H9 (cell line): ENCODE measurements around the gene SNRPA1. TPM values are rescaled to one million over a fixed set of nuclear protein-coding genes. Genes with fewer than 3 reads are reported as not detected.

Source experiments
- DNase-seq: peaks from one replicate; pipeline ENCODE4 v3.0.0-alpha.2; 2017
- H2AFZ ChIP-seq: one replicate; pipeline ENCODE4 v1.6.1; 2013; ENCODE audit warnings: mild to moderate bottlenecking, low read length, control low read depth, moderate library complexity
- H2AK5ac ChIP-seq: 2 replicates; pipeline ENCODE4 v1.6.1; 2013; ENCODE audit warnings: low read length, control low read depth, mixed read lengths; ENCODE audit not compliant: insufficient read length
- H2BK120ac ChIP-seq: one replicate; pipeline ENCODE4 v1.6.1; 2013; ENCODE audit warnings: low read depth, mild to moderate bottlenecking, low read length, control low read depth, inconsistent platforms; ENCODE audit not compliant: poor library complexity, severe bottlenecking
- H2BK12ac ChIP-seq: 2 replicates; pipeline ENCODE4 v1.6.1; 2013; ENCODE audit warnings: low read length, control low read depth, mixed read lengths, low read depth; ENCODE audit not compliant: insufficient read length
- H2BK15ac ChIP-seq: 2 replicates; pipeline ENCODE4 v1.6.1; 2013; ENCODE audit warnings: low read depth, low read length, control low read depth
- H2BK20ac ChIP-seq: one replicate; pipeline ENCODE4 v1.6.1; 2013; ENCODE audit warnings: low read depth, mild to moderate bottlenecking, low read length, control low read depth, inconsistent platforms; ENCODE audit not compliant: poor library complexity, severe bottlenecking
- H2BK5ac ChIP-seq: 2 replicates; pipeline ENCODE4 v1.6.1; 2013; ENCODE audit warnings: low read length, control low read depth, mixed read lengths; ENCODE audit not compliant: insufficient read length
- H3K14ac ChIP-seq: 2 replicates; pipeline ENCODE4 v1.6.1; 2013; ENCODE audit warnings: low read length, control low read depth; ENCODE audit not compliant: insufficient read depth
- H3K18ac ChIP-seq: 2 replicates; pipeline ENCODE4 v1.6.1; 2013; ENCODE audit warnings: low read depth, mild to moderate bottlenecking, mixed read lengths, low read length, control low read depth; ENCODE audit not compliant: insufficient read length
- H3K23ac ChIP-seq: 2 replicates; pipeline ENCODE4 v1.6.1; 2013; ENCODE audit warnings: low read length, control low read depth, mixed read lengths, low read depth; ENCODE audit not compliant: insufficient read length
- H3K23me2 ChIP-seq: 2 replicates; pipeline ENCODE4 v1.6.1; 2013; ENCODE audit warnings: low read depth, mild to moderate bottlenecking, mixed read lengths, low read length, control low read depth; ENCODE audit not compliant: insufficient read length, poor library complexity, severe bottlenecking
- H3K27ac ChIP-seq: 2 replicates; pipeline ENCODE4 v1.5.1; 2013; ENCODE audit warnings: low read length, control low read depth, mixed read lengths, low read depth; ENCODE audit not compliant: insufficient read length
- H3K27me3 ChIP-seq: 2 replicates; pipeline ENCODE4 v1.6.1; 2013; ENCODE audit warnings: low read length, control low read depth, inconsistent platforms; ENCODE audit not compliant: insufficient read depth
- H3K4ac ChIP-seq: 2 replicates; pipeline ENCODE4 v1.6.1; 2013; ENCODE audit warnings: low read depth, mild to moderate bottlenecking, control low read depth, inconsistent platforms, low read length, moderate library complexity
- H3K4me1 ChIP-seq: 2 replicates; pipeline ENCODE4 v1.6.1; 2013; ENCODE audit warnings: low read length, control low read depth, inconsistent platforms; ENCODE audit not compliant: insufficient read depth
- H3K4me2 ChIP-seq: 2 replicates; pipeline ENCODE4 v1.6.1; 2013; ENCODE audit warnings: low read length, control low read depth, mixed read lengths; ENCODE audit not compliant: insufficient read length, insufficient read depth
- H3K56ac ChIP-seq: 2 replicates; pipeline ENCODE4 v1.6.1; 2013; ENCODE audit warnings: low read depth, mild to moderate bottlenecking, mixed read lengths, low read length, control low read depth; ENCODE audit not compliant: insufficient read length
- H3K79me1 ChIP-seq: 2 replicates; pipeline ENCODE4 v1.6.1; 2013; ENCODE audit warnings: low read depth, mild to moderate bottlenecking, moderate library complexity, low read length, control low read depth, inconsistent platforms; ENCODE audit not compliant: insufficient read depth, poor library complexity, severe bottlenecking
- H3K79me2 ChIP-seq: 2 replicates; pipeline ENCODE4 v1.6.1; 2013; ENCODE audit warnings: low read length, control low read depth, inconsistent platforms; ENCODE audit not compliant: insufficient read depth
- H3K9ac ChIP-seq: 2 replicates; pipeline ENCODE4 v1.6.1; 2013; ENCODE audit warnings: low read length, control low read depth, mixed read lengths; ENCODE audit not compliant: insufficient read length; ENCODE audit errors: extremely low read depth
- H3K9me3 ChIP-seq: one replicate; pipeline ENCODE4 v1.6.1; 2013; ENCODE audit warnings: low read depth, low read length, inconsistent platforms; ENCODE audit not compliant: control insufficient read depth
- H3T11ph ChIP-seq: one replicate; pipeline ENCODE4 v1.6.1; 2013; ENCODE audit warnings: mild to moderate bottlenecking, low read length, control low read depth, inconsistent platforms
- H4K20me1 ChIP-seq: one replicate; pipeline ENCODE4 v1.6.1; 2013; ENCODE audit not compliant: control insufficient read depth, insufficient read length, insufficient read depth
- H4K5ac ChIP-seq: 2 replicates; pipeline ENCODE4 v1.6.1; 2013; ENCODE audit warnings: low read depth, mild to moderate bottlenecking, mixed read lengths, low read length, control low read depth; ENCODE audit not compliant: insufficient read length
- H4K8ac ChIP-seq: replicated peaks from 2 replicates; pipeline ENCODE4 v1.6.1; 2013; ENCODE audit warnings: low read length, control low read depth, mixed read lengths, low read depth; ENCODE audit not compliant: insufficient read length
- H4K91ac ChIP-seq: 2 replicates; pipeline ENCODE4 v1.6.1; 2013; ENCODE audit warnings: low read depth, mild to moderate bottlenecking, moderate library complexity, mixed read lengths, low read length, control low read depth; ENCODE audit not compliant: insufficient read length
- H3K27ac Mint-ChIP-seq, 3 experiments: 2 replicates in 2 of 3; 3 replicates in 1 of 3; pipeline ENCODE4 v1.8.0; 2020 to 2021; ENCODE audit warnings: mixed read lengths in 3 of 3, mild to moderate bottlenecking in 1 of 3, moderate library complexity in 1 of 3
- H3K27me3 Mint-ChIP-seq: 2 replicates; pipeline ENCODE4 v1.8.0; 2021; ENCODE audit warnings: low read depth, mild to moderate bottlenecking, moderate library complexity, mixed read lengths
- H3K36me3 Mint-ChIP-seq, 3 experiments: 2 replicates in 2 of 3; 3 replicates in 1 of 3; pipeline ENCODE4 v1.8.0; 2020 to 2021; ENCODE audit warnings: low read depth in 3 of 3, mixed read lengths in 3 of 3; ENCODE audit not compliant: insufficient read depth in 1 of 3
- H3K4me1 Mint-ChIP-seq, 2 experiments: 2 replicates each; pipeline ENCODE4 v1.8.0; 2020; ENCODE audit warnings: mixed read lengths in 2 of 2
- H3K4me3 Mint-ChIP-seq, 2 experiments: 2 replicates in 1 of 2; 3 replicates in 1 of 2; pipeline ENCODE4 v1.8.0; 2020 to 2021; ENCODE audit warnings: mild to moderate bottlenecking in 2 of 2, mixed read lengths in 2 of 2, moderate library complexity in 1 of 2
- H3K9me3 Mint-ChIP-seq, 2 experiments: 2 replicates in 1 of 2; 3 replicates in 1 of 2; pipeline ENCODE4 v1.8.0; 2020; ENCODE audit warnings: mild to moderate bottlenecking in 2 of 2, mixed read lengths in 2 of 2, moderate library complexity in 1 of 2
- WGBS: extraction: QIAGEN DNeasy Blood & Tissue Kit; methylation state at CpG from one replicate; pipeline ENCODE4 v1.1.7; 2013; ENCODE audit warnings: missing lambda C conversion rate, low lambda C conversion rate, mixed read lengths; ENCODE audit not compliant: insufficient read length; ENCODE audit errors: extremely low coverage; 5-methylcytosine and 5-hydroxymethylcytosine counted together
- total RNA-seq: library from RNA; stranded (reverse); gene quantifications from 2 replicates; pipeline ENCODE4 v1.2.1, GENCODE V29; 2021
- TF ChIP-seq, protein P1 (sequence below): fragments of 200-600 bp; sonication (generic); conservative IDR thresholded peaks from 3 replicates; pipeline ENCODE4 v1.8.0; 2021; ENCODE audit warnings: antibody characterized with exemption, mild to moderate bottlenecking

Gene SNRPA1
- total RNA-seq, 1 experiment from 2014 or later = 145 TPM

GRCh38 chr15:101244036-101244781, 50.8 kb downstream of the SNRPA1 start:
- H3K9me3 ChIP-seq = no peaks in the 10 kb centered on the region
- no peak overlapping the region for H3K56ac ChIP-seq
- no peak overlapping the region for H4K8ac ChIP-seq
- no peaks in the 10 kb centered on the region for H3K9me3 Mint-ChIP-seq
- DNase-seq = no peak
- TF ChIP-seq, protein P1, sequence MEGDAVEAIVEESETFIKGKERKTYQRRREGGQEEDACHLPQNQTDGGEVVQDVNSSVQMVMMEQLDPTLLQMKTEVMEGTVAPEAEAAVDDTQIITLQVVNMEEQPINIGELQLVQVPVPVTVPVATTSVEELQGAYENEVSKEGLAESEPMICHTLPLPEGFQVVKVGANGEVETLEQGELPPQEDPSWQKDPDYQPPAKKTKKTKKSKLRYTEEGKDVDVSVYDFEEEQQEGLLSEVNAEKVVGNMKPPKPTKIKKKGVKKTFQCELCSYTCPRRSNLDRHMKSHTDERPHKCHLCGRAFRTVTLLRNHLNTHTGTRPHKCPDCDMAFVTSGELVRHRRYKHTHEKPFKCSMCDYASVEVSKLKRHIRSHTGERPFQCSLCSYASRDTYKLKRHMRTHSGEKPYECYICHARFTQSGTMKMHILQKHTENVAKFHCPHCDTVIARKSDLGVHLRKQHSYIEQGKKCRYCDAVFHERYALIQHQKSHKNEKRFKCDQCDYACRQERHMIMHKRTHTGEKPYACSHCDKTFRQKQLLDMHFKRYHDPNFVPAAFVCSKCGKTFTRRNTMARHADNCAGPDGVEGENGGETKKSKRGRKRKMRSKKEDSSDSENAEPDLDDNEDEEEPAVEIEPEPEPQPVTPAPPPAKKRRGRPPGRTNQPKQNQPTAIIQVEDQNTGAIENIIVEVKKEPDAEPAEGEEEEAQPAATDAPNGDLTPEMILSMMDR = peak; percentile 17; the same call in 1 of the 3 replicates
- no peak overlapping the region for H3T11ph ChIP-seq
- H3K79me2 ChIP-seq = peaks cover 79% of the 10 kb centered on the region
- H4K91ac ChIP-seq = no peak overlapping the region
- 0 out of 7 replicates have a peak overlapping the region, but pooled peaks of 1 of the 3 experiments have one; percentile 10 for H3K27ac Mint-ChIP-seq
- no peak overlapping the region for H2BK5ac ChIP-seq
- no peak overlapping the region for H2BK20ac ChIP-seq
- H3K4me1 ChIP-seq = peaks cover 11% of the 10 kb centered on the region
- H3K4me2 ChIP-seq = no peak overlapping the region
- no peak overlapping the region for H3K18ac ChIP-seq
- H3K23me2 ChIP-seq = no peaks in the 10 kb centered on the region
- no peak overlapping the region for H3K4ac ChIP-seq
- H3K14ac ChIP-seq = no peak overlapping the region
- no peak overlapping the region for H3K4me3 Mint-ChIP-seq
- H3K4me1 Mint-ChIP-seq = peaks cover 61 to 72% of the 10 kb centered on the region in 2 experiments
- no peak overlapping the region for H4K5ac ChIP-seq
- no peak overlapping the region for H3K23ac ChIP-seq
- H3K27me3 Mint-ChIP-seq = no peaks in the 10 kb centered on the region
- H2BK120ac ChIP-seq = no peak overlapping the region
- peaks cover 4 to 13% (median 4%) of the 10 kb centered on the region in 3 experiments; a peak in 6 of 7 replicates for H3K36me3 Mint-ChIP-seq
- H3K27me3 ChIP-seq = no peaks in the 10 kb centered on the region
- no CpG with 5 or more reads among the region's 7 CpGs for WGBS
- H2AK5ac ChIP-seq = no peak overlapping the region
- no peak overlapping the region for H2AFZ ChIP-seq
- no peak overlapping the region for H2BK12ac ChIP-seq
- no peak overlapping the region for H3K27ac ChIP-seq
- H4K20me1 ChIP-seq = peaks cover 5% of the 10 kb centered on the region
- no peak overlapping the region for H2BK15ac ChIP-seq
- H3K9ac ChIP-seq = no peak overlapping the region
- H3K79me1 ChIP-seq = peaks cover 6% of the 10 kb centered on the region
